Activated CD8-positive, alpha-beta memory T cell treated with anti-CD3 and anti-CD28 coated beads for 48 hours (primary cell): ENCODE results near the gene RALGPS1.

ENCODE experiments used
- DNase-seq, 3 experiments: peaks; one replicate each; pipeline ENCODE4 v3.0.0-alpha.2; 2020; ENCODE audit warnings: low read depth in 2 of 3, low spot score in 2 of 3

Gene RALGPS1

DNA sequence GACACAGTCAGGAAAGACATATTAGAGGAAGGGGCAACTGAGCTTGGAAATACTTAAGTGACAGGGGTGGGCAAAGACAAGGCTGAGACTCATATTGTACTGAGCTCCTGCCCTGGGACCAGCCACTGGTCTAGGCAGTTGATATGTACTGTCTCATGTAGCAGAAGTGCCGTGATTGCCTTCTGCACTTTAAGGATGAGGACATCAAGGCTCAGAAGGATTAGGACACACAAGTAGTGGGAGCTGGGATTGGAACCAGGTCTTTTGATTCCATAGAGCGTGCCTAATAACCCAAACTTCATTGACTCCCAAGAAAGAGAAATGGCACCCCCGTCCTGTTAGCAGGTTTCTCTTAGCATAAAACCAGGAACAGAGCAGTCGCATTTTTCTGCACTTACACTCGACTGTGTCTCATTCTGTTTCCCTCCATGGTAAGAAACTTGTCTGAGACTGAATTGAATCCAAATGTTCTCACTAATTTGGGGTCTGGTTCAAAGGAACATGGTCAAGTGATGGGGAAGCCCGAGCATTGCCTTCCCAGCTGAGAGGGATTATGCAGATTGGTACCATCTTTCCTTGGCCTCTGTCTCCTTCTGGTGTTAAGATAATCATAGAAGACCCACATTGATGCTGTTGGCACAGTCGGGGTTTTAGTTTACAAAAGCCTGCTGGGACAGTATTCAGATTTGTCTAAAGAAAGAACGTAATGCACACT is 137.5 kb downstream of the RALGPS1 start:
- no peak for DNase-seq

- no peak for DNase-seq
Measured at GRCh38 chr9:127053057-127053821, 138.7 kb downstream of the RALGPS1 start.

DNA sequence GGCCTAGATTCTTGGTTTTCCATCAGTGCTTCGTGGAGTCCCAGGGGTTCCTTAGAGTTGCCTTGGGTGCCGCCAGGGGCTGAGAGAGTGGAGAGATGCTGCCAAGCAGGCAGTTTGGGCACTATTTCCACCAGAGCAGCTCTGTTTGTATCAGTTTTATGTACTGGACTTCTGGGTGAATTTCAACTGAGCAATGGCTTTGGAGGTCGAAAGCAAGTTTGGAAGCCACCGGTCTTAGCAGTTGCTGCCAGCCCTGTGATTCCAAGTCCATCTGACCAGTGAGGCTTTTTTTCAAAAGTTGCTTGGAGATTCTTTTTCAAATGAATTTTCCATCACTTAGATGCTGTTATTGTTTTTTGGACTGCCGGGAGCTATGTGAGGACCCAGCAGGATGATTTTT is 139.4 kb downstream of the RALGPS1 start:
- DNase-seq = no peak

GRCh38 chr9:127055745-127056402 is 141.3 kb downstream of the RALGPS1 start:
- DNase-seq = no peak

- DNase-seq = no peak
Measured at GRCh38 chr9:127056446-127056845, 141.9 kb downstream of the RALGPS1 start.

DNA sequence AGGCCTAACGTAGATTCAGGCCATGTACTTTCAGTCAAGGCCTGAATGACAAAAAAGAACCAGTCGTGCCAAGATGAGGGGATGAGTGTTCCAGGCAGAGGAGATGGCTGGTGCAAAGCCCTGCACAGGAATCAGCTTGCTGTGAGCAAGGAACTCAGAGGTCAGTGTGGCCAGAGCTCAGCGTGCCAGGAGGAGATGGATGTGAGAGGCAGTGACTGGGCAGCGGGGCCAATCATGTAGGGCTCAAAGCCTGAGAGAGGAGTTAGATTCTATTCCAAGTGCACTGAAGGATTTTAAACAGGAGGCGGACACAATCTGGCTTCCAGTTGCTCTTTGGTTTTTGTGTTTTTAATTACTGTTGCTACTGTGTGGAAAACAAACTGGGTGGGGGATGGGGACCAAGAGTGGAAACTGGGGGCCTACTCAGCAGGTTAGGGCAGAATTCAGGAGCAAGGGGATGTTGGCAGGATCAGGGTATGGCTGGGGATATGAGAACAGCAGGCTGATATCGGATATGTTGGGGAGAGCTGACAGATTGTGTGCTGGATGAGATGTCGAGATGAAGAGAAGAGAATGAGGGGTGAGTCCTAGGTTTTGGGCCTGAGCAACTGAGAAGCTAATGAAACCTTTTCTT is 143.5 kb downstream of the RALGPS1 start:
- no peak for DNase-seq

DNA sequence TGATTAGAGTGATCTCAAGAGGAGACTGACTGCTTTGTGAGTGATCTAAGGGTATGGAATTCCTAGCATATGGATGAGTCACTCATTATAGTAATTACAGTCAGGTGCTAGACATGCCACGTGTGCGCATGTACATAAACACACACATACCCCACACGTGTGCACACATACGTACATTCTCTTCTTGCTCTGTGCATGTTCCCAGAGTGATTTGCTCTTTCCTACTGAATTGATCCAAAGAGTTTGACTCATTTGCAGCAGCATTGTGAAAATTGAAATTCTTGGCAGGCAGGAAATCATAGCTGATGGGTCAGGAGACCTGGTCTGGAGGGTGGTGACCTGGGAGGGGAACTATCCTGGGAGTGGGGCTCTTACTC is 144.1 kb downstream of the RALGPS1 start:
- no peak for DNase-seq

DNA sequence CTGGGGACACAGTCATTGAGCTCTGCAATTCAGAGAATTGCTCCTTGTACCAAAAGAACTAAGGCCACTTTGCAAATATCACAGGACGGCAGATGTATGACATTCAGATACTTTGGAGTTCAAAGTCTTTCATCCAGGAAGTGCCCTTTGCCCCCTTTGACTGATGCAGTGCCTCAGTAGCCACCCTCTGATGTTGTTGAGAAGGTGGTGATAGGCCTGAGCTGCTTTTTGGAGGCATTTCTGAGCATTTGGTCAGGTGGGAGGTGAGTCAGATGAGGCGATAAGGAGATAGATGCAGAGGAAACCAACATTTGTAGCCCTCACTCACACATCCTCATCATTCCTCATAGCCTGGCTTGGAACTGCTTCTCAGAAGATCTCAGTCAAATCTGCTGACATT is 144.4 kb downstream of the RALGPS1 start:
- DNase-seq = no peak

GRCh38 chr9:127059765-127060361 is 145.3 kb downstream of the RALGPS1 start:
- DNase-seq = no peak

GRCh38 chr9:127061411-127061810 is 146.8 kb downstream of the RALGPS1 start:
- no peak for DNase-seq

DNA sequence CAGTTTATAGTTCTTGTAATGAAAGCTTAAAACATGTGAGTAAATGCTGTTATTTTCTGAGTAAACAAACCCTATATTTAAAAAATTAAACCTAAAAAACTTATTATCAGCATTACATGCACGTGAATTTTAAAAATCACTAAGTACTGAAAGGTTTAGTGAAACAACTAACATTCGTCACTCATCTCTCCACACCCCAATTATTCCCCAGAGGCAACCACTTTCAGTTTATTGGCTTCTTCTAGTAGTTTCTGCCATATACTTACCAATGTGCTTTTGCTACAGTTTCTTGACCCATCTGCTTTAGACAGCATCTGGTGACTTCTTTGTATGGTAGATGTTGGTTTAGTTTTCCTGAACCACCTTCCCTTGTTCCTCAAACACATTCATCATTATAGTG is 149.8 kb downstream of the RALGPS1 start:
- no peak for DNase-seq

- no peak for DNase-seq
Measured at GRCh38 chr9:127065592-127065991, 151.0 kb downstream of the RALGPS1 start.

GRCh38 chr9:127066060-127066850 is 151.7 kb downstream of the RALGPS1 start:
- no peak for DNase-seq

DNA sequence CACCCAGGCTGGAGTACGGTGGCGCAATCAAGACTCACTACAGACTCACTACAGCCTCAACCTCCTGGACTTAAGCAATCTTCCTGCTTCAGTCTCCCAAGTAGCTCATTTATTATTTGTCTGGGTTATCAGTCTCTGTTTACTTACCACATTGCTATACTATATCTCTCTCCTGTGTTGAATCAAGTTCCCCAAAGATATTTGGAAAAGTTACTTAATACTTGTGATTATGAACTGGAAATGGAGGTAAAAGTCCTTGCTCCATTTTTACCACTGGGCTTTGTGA is 152.2 kb downstream of the RALGPS1 start:
- DNase-seq = no peak

DNA sequence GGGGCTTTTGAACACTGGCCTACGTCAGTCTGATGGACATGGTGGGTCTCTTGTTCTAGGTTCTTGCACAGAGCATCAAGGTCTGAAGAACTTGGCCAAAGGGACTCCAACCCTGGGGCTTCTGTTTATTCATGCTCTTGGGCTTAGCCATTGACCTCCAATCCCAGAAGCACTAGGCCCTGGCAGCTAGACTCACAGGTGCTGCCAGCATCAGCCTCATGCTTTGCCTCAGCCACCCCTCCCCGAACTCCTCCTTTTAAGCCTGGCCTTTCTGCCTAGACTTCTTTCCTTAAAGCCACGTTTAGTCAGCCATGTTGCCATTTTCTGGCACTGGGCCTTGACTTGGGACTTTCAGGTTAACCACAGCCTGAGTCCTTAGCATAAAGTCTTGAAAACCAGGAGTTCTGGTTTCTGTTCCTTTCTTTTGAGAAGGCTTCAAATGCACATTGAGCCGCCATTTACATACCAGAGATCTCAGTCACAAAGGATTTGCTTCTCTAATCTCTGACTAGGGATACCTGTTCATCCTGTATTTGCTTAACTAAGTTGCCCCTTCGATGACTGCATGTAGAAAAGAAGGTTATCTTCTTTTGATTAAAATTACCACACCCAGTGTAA is 153.1 kb downstream of the RALGPS1 start:
- no peak for DNase-seq

GRCh38 chr9:127074561-127075548 is 160.3 kb downstream of the RALGPS1 start:
- DNase-seq = no peak

DNA sequence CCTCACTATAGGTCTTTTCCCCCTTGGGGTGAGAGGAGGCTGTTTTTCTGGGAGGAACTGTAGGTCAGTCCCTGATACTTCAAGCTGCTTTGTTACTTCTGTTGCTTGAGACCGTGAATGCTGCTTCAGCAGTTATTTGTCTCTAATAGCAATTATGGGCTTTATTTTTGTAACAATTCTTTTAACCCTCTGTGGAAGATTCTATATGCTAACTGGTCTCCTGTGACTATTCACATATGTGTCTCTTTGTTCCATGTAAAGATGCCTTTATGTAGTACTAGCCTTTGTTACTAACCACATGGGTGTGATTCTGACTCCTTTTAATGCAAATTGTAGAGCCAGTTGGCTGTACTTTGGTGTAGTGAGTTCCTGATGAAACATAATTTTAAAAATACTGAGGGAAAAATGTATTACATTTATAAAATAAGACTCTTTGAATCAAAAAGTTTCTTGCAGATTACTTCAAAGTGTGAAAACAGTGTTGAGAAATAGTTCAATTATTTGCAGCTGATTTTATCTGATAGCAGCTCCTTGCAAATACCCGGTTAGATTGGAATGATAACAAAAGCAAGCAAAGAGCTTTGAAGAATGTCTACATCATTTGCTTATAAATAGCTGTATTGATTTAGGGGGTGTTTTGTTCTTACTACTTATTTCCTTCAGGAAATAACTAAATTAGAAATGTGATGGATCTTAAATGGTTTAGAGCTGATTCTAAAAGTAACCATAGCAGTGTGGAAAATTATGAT is 161.2 kb downstream of the RALGPS1 start:
- no peak for DNase-seq

DNA sequence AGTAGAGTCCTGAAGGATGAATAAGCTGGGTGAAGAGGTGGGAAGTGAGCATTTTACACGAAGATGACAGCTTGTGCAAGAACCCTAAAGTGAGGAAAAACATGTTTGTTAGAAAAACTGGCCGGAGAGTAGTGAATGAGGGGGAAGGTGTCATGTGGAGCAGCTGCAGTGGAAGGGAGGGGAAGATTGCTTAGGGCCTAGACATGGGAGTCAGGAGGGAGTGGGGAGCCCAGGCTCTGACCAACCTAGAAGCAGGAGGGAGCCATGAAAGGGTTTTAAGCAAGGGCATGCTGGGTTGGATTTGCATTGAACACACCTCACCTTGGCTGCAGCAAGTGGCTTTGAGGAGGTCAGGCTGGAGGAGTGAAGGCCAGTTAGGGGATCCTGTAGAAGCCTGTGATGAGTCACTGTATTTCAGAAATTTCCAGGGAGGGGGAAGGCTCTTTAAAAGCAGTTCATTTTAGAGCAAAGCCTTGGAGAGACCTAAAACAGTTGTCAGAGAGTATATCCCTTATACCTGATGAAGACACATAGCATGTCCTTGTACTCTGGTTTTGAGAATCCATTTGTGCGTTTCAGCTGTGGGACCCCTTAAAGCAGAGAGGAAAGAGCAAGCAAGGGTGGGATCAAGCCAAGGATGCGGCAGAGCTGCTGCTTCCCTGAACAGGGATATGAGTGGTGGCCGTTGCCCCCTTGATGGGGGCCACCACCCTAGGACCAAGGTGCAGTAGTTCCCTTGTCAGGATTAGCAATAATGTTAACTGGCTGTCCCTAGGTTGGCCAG is 162.5 kb downstream of the RALGPS1 start:
- no peak for DNase-seq
